ENCODE data around the gene ZBTB24.

DNA sequence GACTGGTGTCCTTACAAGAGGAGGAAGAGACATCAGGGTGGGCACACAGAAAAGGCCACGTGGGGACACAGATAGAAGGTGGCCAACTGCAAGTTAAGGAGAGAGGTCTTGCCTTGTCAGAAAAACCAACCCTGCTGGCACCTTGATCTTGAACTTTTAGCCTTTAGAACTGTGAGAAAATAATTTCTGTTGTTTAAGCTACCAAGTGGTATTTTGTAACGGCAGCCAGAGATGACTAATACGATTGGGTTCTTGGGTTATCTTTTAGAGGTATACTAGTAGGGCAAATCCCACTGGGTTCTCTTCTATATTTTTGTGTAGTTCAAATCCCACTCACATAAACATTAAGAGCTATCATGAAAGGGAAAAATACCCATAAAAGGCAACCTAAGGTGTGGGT lies 31.9 kb upstream of the ZBTB24 start:
- TF ChIP-seq, protein P1, sequence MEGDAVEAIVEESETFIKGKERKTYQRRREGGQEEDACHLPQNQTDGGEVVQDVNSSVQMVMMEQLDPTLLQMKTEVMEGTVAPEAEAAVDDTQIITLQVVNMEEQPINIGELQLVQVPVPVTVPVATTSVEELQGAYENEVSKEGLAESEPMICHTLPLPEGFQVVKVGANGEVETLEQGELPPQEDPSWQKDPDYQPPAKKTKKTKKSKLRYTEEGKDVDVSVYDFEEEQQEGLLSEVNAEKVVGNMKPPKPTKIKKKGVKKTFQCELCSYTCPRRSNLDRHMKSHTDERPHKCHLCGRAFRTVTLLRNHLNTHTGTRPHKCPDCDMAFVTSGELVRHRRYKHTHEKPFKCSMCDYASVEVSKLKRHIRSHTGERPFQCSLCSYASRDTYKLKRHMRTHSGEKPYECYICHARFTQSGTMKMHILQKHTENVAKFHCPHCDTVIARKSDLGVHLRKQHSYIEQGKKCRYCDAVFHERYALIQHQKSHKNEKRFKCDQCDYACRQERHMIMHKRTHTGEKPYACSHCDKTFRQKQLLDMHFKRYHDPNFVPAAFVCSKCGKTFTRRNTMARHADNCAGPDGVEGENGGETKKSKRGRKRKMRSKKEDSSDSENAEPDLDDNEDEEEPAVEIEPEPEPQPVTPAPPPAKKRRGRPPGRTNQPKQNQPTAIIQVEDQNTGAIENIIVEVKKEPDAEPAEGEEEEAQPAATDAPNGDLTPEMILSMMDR (IDR thresholded peaks at IDR 0.05) = no peak
- TF ChIP-seq EP300 (IDR thresholded peaks at IDR 0.05) = no peak
- no peak for TF ChIP-seq POLR2A (IDR thresholded peaks at IDR 0.05)
